Measurements from ENCODE around the gene LCE1E. TPM values are rescaled to one million over a fixed set of nuclear protein-coding genes. Genes with fewer than 3 reads are reported as not detected.

Gene LCE1E
- total RNA-seq, 2 donors from 2014 or later: not detected

GRCh38 chr1:152817309-152817708 is 31.3 kb downstream of the LCE1E start:
- no peak overlapping the region for H3K27ac ChIP-seq
- H3K27me3 ChIP-seq: no peaks in the 10 kb centered on the region
- H3K4me1 ChIP-seq: no peaks in the 10 kb centered on the region
- H3K9me3 ChIP-seq: no peaks in the 10 kb centered on the region
- 81 to 84% methylated on average over 6 of the region's 6 CpGs for WGBS, 2 donors
- H3K36me3 ChIP-seq (replicated peaks in 1 of 2; ENCODE audit: insufficient read depth in 1 of 2, low read depth in 2 of 2): no peaks in the 10 kb centered on the region
- no peak for TF ChIP-seq CTCF (IDR thresholded peaks at IDR 0.05)
- H3K4me3 ChIP-seq: no peak overlapping the region
- intact Hi-C loops (cut with DNase I): no loop called here
- ATAC-seq: no peak
- no peak for DNase-seq

GRCh38 chr1:152823294-152823693 is 37.2 kb downstream of the LCE1E start:
- WGBS, 2 donors: 37 to 43% methylated on average over 5 of the region's 5 CpGs
- H3K36me3 ChIP-seq (replicated peaks in 1 of 2; ENCODE audit: insufficient read depth in 1 of 2, low read depth in 2 of 2): no peaks in the 10 kb centered on the region
- intact Hi-C loops (cut with DNase I): no loop called here

DNA sequence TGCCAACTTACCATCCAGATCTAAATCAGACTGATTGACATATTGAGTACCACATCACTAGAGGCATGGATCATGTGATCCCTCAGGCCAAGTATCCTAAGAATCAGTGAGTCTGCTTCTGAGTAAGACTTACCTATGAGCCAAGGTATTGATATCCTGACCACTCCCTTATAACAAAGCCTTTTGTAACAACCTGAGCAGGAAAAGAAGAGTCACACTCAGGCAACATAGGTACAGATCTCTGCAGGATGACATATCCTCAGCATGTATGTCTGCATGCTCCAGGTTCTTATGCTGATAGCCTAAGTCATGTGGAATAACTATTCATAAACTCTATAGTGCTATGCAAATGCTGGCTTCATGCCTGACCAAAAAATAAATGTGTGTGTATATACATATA is 38.9 kb downstream of the LCE1E start:
- Histone ChIP-seq H3K4me3 (no peak overlapping the region), H3K4me1 (no peaks in the 10 kb centered on the region), H3K9me3 (no peaks in the 10 kb centered on the region), H3K27me3 (no peaks in the 10 kb centered on the region), H3K27ac (no peak overlapping the region), H3K36me3 (replicated peaks in 1 of 2; ENCODE audit: insufficient read depth in 1 of 2, low read depth in 2 of 2) (no peaks in the 10 kb centered on the region)
- DNase-seq (no peak), ATAC-seq (no peak)
- intact Hi-C loops (cut with DNase I): no loop called here
- TF ChIP-seq CTCF (IDR thresholded peaks at IDR 0.05): no peak
- no peak for TF ChIP-seq POLR2A (IDR thresholded peaks at IDR 0.05)

More at GRCh38 chr1:152823294-152823693, 37.2 kb downstream of the LCE1E start:
- Histone ChIP-seq H3K27ac (no peak overlapping the region), H3K27me3 (no peaks in the 10 kb centered on the region), H3K4me3 (no peak overlapping the region), H3K9me3 (no peaks in the 10 kb centered on the region), H3K4me1 (no peaks in the 10 kb centered on the region)
- ATAC-seq (no peak), DNase-seq (no peak)
- TF ChIP-seq CTCF (IDR thresholded peaks at IDR 0.05) (no peak), POLR2A (IDR thresholded peaks at IDR 0.05) (no peak)

- WGBS, 2 donors: 35 to 67% methylated on average over 2 of the region's 2 CpGs
- no peak within 1 kb of the TSS for H3K27ac ChIP-seq
- no peak within 1 kb of the TSS for H3K4me3 ChIP-seq
- TF ChIP-seq POLR2A (IDR thresholded peaks at IDR 0.05) (no peak), CTCF (IDR thresholded peaks at IDR 0.05) (no peak)
- intact Hi-C loops (cut with DNase I): no loop called here
- H3K36me3 ChIP-seq (replicated peaks in 1 of 2; ENCODE audit: insufficient read depth in 1 of 2, low read depth in 2 of 2): no peaks in the 10 kb centered on the region
- H3K27me3 ChIP-seq: no peaks in the 10 kb centered on the region
- no peaks in the 10 kb centered on the region for H3K9me3 ChIP-seq
- ATAC-seq (no peak), DNase-seq (no peak)
- H3K4me1 ChIP-seq: no peaks in the 10 kb centered on the region
Measured at GRCh38 chr1:152827173-152827572, 41.1 kb downstream of the LCE1E start, which contains the start of gene LCE1A. TSS of gene LCE1A (plus strand) at chr1:152827473. CDS start at chr1:152827473, 0 bp downstream.

DNA sequence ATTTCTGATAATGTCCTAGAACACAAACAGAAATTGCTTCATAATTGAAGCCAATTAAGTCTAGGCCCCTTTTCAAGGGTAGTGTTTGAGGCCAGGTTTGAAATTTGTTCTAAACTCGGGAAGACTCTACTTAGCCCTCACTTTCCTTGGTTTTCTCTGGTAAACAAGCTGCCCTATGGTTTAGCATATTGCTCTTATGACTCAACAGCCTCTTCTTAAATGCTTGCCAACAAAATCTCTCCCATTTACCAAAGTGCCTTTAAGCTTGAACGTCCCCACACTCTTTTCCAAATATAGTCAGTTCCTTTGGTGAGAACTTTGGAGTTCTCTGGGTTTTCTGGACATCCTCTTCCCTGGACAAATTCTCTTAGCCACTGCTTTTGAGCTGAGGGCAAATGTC is 50.8 kb downstream of the LCE1E start:
- DNase-seq (no peak), ATAC-seq (no peak)
- H3K4me3 ChIP-seq: no peak overlapping the region
- H3K36me3 ChIP-seq (replicated peaks in 1 of 2; ENCODE audit: insufficient read depth in 1 of 2, low read depth in 2 of 2): no peaks in the 10 kb centered on the region
- intact Hi-C loops (cut with DNase I): no loop called here
- H3K9me3 ChIP-seq: no peaks in the 10 kb centered on the region
- H3K4me1 ChIP-seq: no peaks in the 10 kb centered on the region
- no peak overlapping the region for H3K27ac ChIP-seq
- no peak for TF ChIP-seq POLR2A (IDR thresholded peaks at IDR 0.05)
- no peak for TF ChIP-seq CTCF (IDR thresholded peaks at IDR 0.05)
- 39 to 43% methylated on average over 2 of the region's 2 CpGs for WGBS, 2 donors
- no peaks in the 10 kb centered on the region for H3K27me3 ChIP-seq

Measured in body of pancreas (tissue), 4 donors.